OCI-LY1 (cell line): ENCODE data around the gene SLC7A8.

Source experiments
- H2AFZ ChIP-seq: fragments of 200-600 bp; sonication (generic), shearing (Covaris generic); 2 replicates; pipeline ENCODE4 v1.6.0; 2014; ENCODE audit warnings: antibody characterized with exemption, mild to moderate bottlenecking, low read length
- H3F3A ChIP-seq: fragments of 200-600 bp; sonication (generic), shearing (Covaris generic); 2 replicates; pipeline ENCODE4 v1.6.0; 2014; ENCODE audit warnings: mild to moderate bottlenecking, antibody characterized with exemption, low read length, moderate library complexity; ENCODE audit not compliant: insufficient read depth
- H3K27ac ChIP-seq: fragments of 200-600 bp; sonication (generic); 2 replicates; pipeline ENCODE4 v1.5.1; 2014; ENCODE audit warnings: low read length, mixed run types, mild to moderate bottlenecking, low read depth; ENCODE audit not compliant: poor library complexity, severe bottlenecking
- H3K27me3 ChIP-seq: fragments of 200-600 bp; sonication (generic); 2 replicates; pipeline ENCODE4 v1.6.0; 2014; ENCODE audit warnings: antibody characterized with exemption, mild to moderate bottlenecking, low read length, moderate library complexity; ENCODE audit not compliant: insufficient read depth
- H3K36me3 ChIP-seq: fragments of 200-600 bp; sonication (generic); 2 replicates; pipeline ENCODE4 v1.6.1; 2014; ENCODE audit warnings: mild to moderate bottlenecking, antibody characterized with exemption, low read length, moderate library complexity, mixed read lengths; ENCODE audit not compliant: insufficient read depth
- H3K4me1 ChIP-seq: fragments of 200-600 bp; sonication (generic); 2 replicates; pipeline ENCODE4 v1.5.1; 2014; ENCODE audit warnings: mild to moderate bottlenecking, low read length, moderate library complexity; ENCODE audit not compliant: insufficient read depth, severe bottlenecking
- H3K4me2 ChIP-seq: fragments of 200-600 bp; sonication (generic), shearing (Covaris generic); 2 replicates; pipeline ENCODE4 v1.6.1; 2014; ENCODE audit warnings: low read length
- H3K4me3 ChIP-seq: fragments of 200-600 bp; sonication (generic); 2 replicates; pipeline ENCODE4 v1.5.1; 2014; ENCODE audit warnings: low read length, low read depth, mild to moderate bottlenecking, mixed read lengths; ENCODE audit not compliant: poor library complexity, severe bottlenecking
- H3K79me2 ChIP-seq: fragments of 200-600 bp; shearing (Covaris generic); 2 replicates; pipeline ENCODE4 v1.6.1; 2016; ENCODE audit warnings: mixed run types, low read length, mixed read lengths; ENCODE audit not compliant: insufficient read depth
- H3K9ac ChIP-seq: fragments of 200-600 bp; sonication (generic), shearing (Covaris generic); 2 replicates; pipeline ENCODE4 v1.6.1; 2014; ENCODE audit warnings: mild to moderate bottlenecking, low read length, mixed read lengths
- H3K9me2 ChIP-seq: fragments of 200-600 bp; sonication (generic), shearing (Covaris generic); 2 replicates; pipeline ENCODE4 v1.6.1; 2014; ENCODE audit warnings: low read depth, mild to moderate bottlenecking, low read length, mixed read lengths
- H3K9me3 ChIP-seq: fragments of 200-600 bp; shearing (Covaris generic); 2 replicates; pipeline ENCODE4 v1.6.1; 2014; ENCODE audit warnings: low read length, mixed read lengths
- H4K20me1 ChIP-seq: fragments of 200-600 bp; sonication (generic), shearing (Covaris generic); 2 replicates; pipeline ENCODE4 v1.6.0; 2016; ENCODE audit warnings: mild to moderate bottlenecking, low read length; ENCODE audit not compliant: insufficient read depth
- EZH2 ChIP-seq: fragments of 200-600 bp; sonication (generic), shearing (Covaris generic); IDR thresholded peaks from 2 replicates; pipeline ENCODE4 v1.8.0; 2017; ENCODE audit warnings: borderline replicate concordance, mixed run types, mild to moderate bottlenecking, antibody characterized with exemption, low read length, moderate library complexity, mixed read lengths
- TF ChIP-seq, protein P1 (sequence below): fragments of 200-600 bp; sonication (generic), shearing (Covaris generic); IDR thresholded peaks from 2 replicates; pipeline ENCODE4 v1.5.1; 2017; ENCODE audit warnings: mild to moderate bottlenecking, antibody characterized with exemption, low read length, moderate library complexity, mixed read lengths

SLC7A8 gene

DNA sequence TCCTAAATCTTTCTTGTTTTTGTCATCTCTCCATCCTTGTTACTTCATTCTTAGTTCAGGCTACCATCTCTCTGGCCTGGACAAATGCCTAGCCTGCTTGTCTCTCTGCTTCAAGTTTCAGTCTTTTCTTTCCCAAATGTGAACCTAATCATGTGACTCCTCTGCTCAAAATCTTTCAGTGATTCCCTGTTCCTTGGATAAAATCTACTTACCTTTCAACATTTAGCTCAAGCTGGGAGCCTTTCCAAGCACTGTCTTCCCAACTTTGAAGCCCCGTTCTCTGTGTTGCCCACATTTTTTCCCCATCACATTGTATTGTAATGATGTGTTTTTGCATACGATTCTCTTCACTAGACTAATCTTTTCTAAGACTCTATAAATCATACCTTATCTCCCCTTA lies 24.7 kb downstream of the SLC7A8 start:
- no peaks in the 10 kb centered on the region for H3K4me1 ChIP-seq

DNA sequence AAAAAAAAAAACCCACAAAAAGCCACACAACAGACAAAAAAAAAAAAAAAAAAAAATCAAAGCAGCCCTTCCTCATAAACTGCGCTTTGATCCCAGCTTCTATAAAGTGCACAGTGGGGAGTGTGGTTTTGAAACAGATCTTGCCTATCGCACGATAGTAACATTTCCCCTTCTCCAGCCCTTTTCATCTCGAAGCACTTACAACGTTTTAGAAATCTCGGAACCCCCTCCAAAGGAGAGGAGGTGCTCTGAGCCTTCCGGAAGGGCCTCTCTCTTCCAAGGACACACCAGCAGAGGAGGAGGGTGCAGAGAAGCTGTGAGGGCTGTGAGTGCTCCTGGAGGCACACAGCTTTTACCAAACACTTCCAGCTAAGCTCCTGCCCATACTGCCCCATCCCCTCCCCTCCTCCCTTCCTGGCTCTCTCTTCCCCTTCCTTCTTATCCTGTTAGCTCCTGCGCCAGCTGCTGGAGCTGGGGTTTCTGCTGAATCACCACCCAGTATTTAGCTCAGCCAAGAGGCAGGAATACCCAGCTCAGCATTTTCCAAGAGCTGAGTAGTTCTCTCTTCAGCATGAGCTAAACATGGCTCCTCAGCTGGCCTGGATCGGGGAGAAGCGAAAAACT lies 28.4 kb downstream of the SLC7A8 start:
- Histone ChIP-seq H3K9me3 (no peaks in the 10 kb centered on the region), H3K4me2 (no peak overlapping the region), H3K36me3 (no peaks in the 10 kb centered on the region), H2AFZ (no peak overlapping the region), H4K20me1 (no peaks in the 10 kb centered on the region), H3K4me1 (no peaks in the 10 kb centered on the region), H3K9me2 (no peaks in the 10 kb centered on the region), H3K79me2 (no peaks in the 10 kb centered on the region), H3K9ac (no peak overlapping the region), H3K27ac (no peak overlapping the region), H3K27me3 (no peaks in the 10 kb centered on the region; the same call in 1 of the 2 replicates), H3K4me3 (no peak overlapping the region), H3F3A (no peaks in the 10 kb centered on the region)
- TF ChIP-seq, protein P1, sequence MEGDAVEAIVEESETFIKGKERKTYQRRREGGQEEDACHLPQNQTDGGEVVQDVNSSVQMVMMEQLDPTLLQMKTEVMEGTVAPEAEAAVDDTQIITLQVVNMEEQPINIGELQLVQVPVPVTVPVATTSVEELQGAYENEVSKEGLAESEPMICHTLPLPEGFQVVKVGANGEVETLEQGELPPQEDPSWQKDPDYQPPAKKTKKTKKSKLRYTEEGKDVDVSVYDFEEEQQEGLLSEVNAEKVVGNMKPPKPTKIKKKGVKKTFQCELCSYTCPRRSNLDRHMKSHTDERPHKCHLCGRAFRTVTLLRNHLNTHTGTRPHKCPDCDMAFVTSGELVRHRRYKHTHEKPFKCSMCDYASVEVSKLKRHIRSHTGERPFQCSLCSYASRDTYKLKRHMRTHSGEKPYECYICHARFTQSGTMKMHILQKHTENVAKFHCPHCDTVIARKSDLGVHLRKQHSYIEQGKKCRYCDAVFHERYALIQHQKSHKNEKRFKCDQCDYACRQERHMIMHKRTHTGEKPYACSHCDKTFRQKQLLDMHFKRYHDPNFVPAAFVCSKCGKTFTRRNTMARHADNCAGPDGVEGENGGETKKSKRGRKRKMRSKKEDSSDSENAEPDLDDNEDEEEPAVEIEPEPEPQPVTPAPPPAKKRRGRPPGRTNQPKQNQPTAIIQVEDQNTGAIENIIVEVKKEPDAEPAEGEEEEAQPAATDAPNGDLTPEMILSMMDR, result no peak
- TF ChIP-seq EZH2, result no peak

More for the DNA sequence above, 24.7 kb downstream of the SLC7A8 start:
- Histone ChIP-seq H3K36me3 (no peaks in the 10 kb centered on the region), H3K9ac (no peak overlapping the region), H3K79me2 (no peaks in the 10 kb centered on the region), H3F3A (no peaks in the 10 kb centered on the region), H3K4me3 (no peak overlapping the region), H4K20me1 (no peaks in the 10 kb centered on the region), H3K27ac (no peak overlapping the region), H3K9me3 (no peaks in the 10 kb centered on the region), H3K27me3 (no peaks in the 10 kb centered on the region; the same call in 1 of the 2 replicates), H3K9me2 (no peaks in the 10 kb centered on the region), H2AFZ (no peak overlapping the region), H3K4me2 (no peak overlapping the region)
- TF ChIP-seq, protein P1, result no peak
- no peak for TF ChIP-seq EZH2

DNA sequence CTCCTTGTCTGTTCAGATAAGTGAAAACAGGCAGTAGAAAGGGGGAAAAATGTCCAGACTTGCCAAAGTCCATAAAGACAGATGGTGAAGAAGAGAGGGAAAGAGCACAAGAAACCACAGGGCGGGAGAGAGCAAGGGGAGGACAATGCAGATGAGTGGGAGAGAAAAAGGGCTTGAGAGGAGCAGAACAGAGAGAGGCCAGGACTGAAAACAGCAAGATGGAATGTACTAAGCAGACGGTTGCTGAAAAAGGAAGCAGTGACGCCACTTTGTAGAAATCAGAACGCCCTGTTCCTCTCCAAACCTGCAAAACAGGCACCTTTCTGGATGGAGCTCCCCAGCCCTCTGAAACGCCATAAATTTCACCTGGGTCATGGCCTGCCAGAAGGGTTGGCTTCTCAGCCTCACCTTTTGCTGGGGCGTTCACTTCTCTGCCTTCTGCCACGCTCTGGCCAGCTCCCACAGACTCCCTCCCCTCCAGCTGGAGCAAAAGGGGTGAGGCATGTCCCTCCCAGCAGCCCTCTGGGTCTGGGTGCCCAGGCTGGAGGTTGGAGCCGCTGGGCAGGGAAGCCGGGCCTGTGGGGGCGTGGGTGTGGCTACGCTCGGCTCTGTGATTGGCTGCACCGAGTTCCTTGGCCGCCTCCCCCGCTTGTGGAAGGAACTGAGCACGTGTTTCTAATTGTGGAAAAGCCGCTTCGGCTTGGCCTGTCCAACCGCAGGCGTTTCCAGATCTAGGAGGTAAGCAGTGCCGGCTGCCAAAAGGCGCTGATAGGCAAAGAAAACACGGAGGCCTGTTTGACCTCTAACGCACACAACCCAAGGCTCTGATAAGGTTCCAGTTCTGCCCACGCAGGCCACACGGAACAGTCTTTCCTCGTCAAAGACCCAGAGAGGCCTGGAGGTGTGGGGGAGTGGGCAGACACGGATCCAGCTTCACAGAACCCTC lies 29.3 kb downstream of the SLC7A8 start:
- Histone ChIP-seq H3K9me2 (no peaks in the 10 kb centered on the region), H3K27ac (no peak overlapping the region), H3K4me1 (no peaks in the 10 kb centered on the region), H3K9me3 (no peaks in the 10 kb centered on the region), H3K4me2 (no peak overlapping the region), H3K27me3 (peaks cover 3% of the 10 kb centered on the region; the same call in 1 of the 2 replicates), H3F3A (no peaks in the 10 kb centered on the region), H4K20me1 (no peaks in the 10 kb centered on the region), H2AFZ (no peak overlapping the region), H3K79me2 (no peaks in the 10 kb centered on the region), H3K4me3 (no peak overlapping the region), H3K36me3 (no peaks in the 10 kb centered on the region), H3K9ac (no peak overlapping the region)
- TF ChIP-seq EZH2, result no peak
- TF ChIP-seq, protein P1, result no peak
